Type B pancreatic cell (in vitro differentiated cells): ENCODE results near the gene SEPHS1. TPM values are rescaled to one million over a fixed set of nuclear protein-coding genes. Genes with fewer than 3 reads are reported as not detected.
"Not testable (repeated sequence)": the region's sequence is repeated elsewhere in the genome, so short reads cannot be mapped to it uniquely, and the experiment has no call there.

ENCODE experiments used
- DNase-seq: peaks from one replicate; pipeline ENCODE4 v3.0.0; 2021; ENCODE audit warnings: mixed read lengths; ENCODE audit not compliant: unreplicated experiment; ENCODE audit errors: extremely low spot score
- H3K27ac Mint-ChIP-seq: 2 replicates; pipeline ENCODE4 v1.8.0; 2021; ENCODE audit warnings: mild to moderate bottlenecking, mixed read lengths
- H3K27me3 Mint-ChIP-seq: 2 replicates; pipeline ENCODE4 v1.8.0; 2021; ENCODE audit warnings: mixed read lengths
- H3K36me3 Mint-ChIP-seq: 2 replicates; pipeline ENCODE4 v1.8.0; 2021; ENCODE audit warnings: mixed read lengths
- H3K4me1 Mint-ChIP-seq: one replicate; pipeline ENCODE4 v1.8.0; 2021; ENCODE audit warnings: mixed read lengths; ENCODE audit not compliant: unreplicated experiment
- H3K4me3 Mint-ChIP-seq: 2 replicates; pipeline ENCODE4 v1.8.0; 2021; ENCODE audit warnings: mild to moderate bottlenecking, mixed read lengths
- H3K9me3 Mint-ChIP-seq: 2 replicates; pipeline ENCODE4 v1.8.0; 2021; ENCODE audit warnings: mixed read lengths
- CTCF ChIP-seq: fragments of 200-600 bp; sonication (generic); conservative IDR thresholded peaks from 2 replicates; pipeline ENCODE4 v1.5.0; 2021; ENCODE audit warnings: antibody characterized with exemption, mild to moderate bottlenecking
- total RNA-seq: library from RNA; stranded (reverse); gene quantifications from 2 replicates; pipeline ENCODE4 v1.2.1, GENCODE V29; 2021; ENCODE audit warnings: low replicate concordance

The SEPHS1 gene
- total RNA-seq, 1 donor from 2014 or later = 96.4 TPM

GRCh38 chr10:13294784-13295183, 53.3 kb downstream of the SEPHS1 start:
- H3K27ac Mint-ChIP-seq = no peak overlapping the region
- no peaks in the 10 kb centered on the region for H3K9me3 Mint-ChIP-seq
- no peaks in the 10 kb centered on the region for H3K27me3 Mint-ChIP-seq
- no peaks in the 10 kb centered on the region for H3K36me3 Mint-ChIP-seq
- no peak for TF ChIP-seq CTCF
- peaks cover 6% of the 10 kb centered on the region for H3K4me1 Mint-ChIP-seq
- H3K4me3 Mint-ChIP-seq = no peak overlapping the region
- DNase-seq = no peak

- DNase-seq = no peak
- H3K4me1 Mint-ChIP-seq = no peaks in the 10 kb centered on the region
- H3K9me3 Mint-ChIP-seq = no peaks in the 10 kb centered on the region
- no peak overlapping the region for H3K4me3 Mint-ChIP-seq
- no peaks in the 10 kb centered on the region for H3K27me3 Mint-ChIP-seq
- TF ChIP-seq CTCF = no peak
- no peaks in the 10 kb centered on the region for H3K36me3 Mint-ChIP-seq
- H3K27ac Mint-ChIP-seq = no peak overlapping the region
Observed at GRCh38 chr10:13291821-13292773, 56.0 kb downstream of the SEPHS1 start.

GRCh38 chr10:13291061-13291460, 57.0 kb downstream of the SEPHS1 start:
- Mint-ChIP-seq H3K36me3 (no peaks in the 10 kb centered on the region), H3K27ac (no peak overlapping the region), H3K4me1 (no peaks in the 10 kb centered on the region)

GRCh38 chr10:13284050-13284449, 64.0 kb downstream of the SEPHS1 start:
- no peak for TF ChIP-seq CTCF

More at GRCh38 chr10:13291061-13291460, 57.0 kb downstream of the SEPHS1 start:
- H3K9me3 Mint-ChIP-seq = no peaks in the 10 kb centered on the region
- H3K4me3 Mint-ChIP-seq = no peak overlapping the region
- DNase-seq = no peak
- TF ChIP-seq CTCF = no peak
- no peaks in the 10 kb centered on the region for H3K27me3 Mint-ChIP-seq

GRCh38 chr10:13282348-13282747, 65.7 kb downstream of the SEPHS1 start:
- not testable (repeated sequence) for DNase-seq, H3K27ac Mint-ChIP-seq, H3K27me3 Mint-ChIP-seq, H3K9me3 Mint-ChIP-seq, H3K4me3 Mint-ChIP-seq, H3K4me1 Mint-ChIP-seq, H3K36me3 Mint-ChIP-seq

More at GRCh38 chr10:13284050-13284449, 64.0 kb downstream of the SEPHS1 start:
- Mint-ChIP-seq H3K4me1 (no peaks in the 10 kb centered on the region), H3K9me3 (no peaks in the 10 kb centered on the region), H3K4me3 (no peak overlapping the region), H3K27me3 (no peaks in the 10 kb centered on the region), H3K36me3 (no peaks in the 10 kb centered on the region), H3K27ac (no peak overlapping the region)
- DNase-seq = no peak

- Mint-ChIP-seq H3K27ac (no peak overlapping the region), H3K36me3 (no peaks in the 10 kb centered on the region), H3K4me1 (no peaks in the 10 kb centered on the region), H3K9me3 (no peaks in the 10 kb centered on the region), H3K4me3 (no peak overlapping the region), H3K27me3 (no peaks in the 10 kb centered on the region)
- DNase-seq = no peak
- no peak for TF ChIP-seq CTCF
Observed at GRCh38 chr10:13276749-13277365, 71.2 kb downstream of the SEPHS1 start.

- H3K4me1 Mint-ChIP-seq, H3K27me3 Mint-ChIP-seq, H3K4me3 Mint-ChIP-seq, H3K36me3 Mint-ChIP-seq, H3K9me3 Mint-ChIP-seq, DNase-seq, H3K27ac Mint-ChIP-seq: not testable (repeated sequence)
Observed at GRCh38 chr10:13276146-13276545, 71.9 kb downstream of the SEPHS1 start.
